Measurements from ENCODE around the gene SLC24A5.

GRCh38 chr15:48178648-48178931, 57.8 kb downstream of the SLC24A5 start:
- TF ChIP-seq, protein P1, sequence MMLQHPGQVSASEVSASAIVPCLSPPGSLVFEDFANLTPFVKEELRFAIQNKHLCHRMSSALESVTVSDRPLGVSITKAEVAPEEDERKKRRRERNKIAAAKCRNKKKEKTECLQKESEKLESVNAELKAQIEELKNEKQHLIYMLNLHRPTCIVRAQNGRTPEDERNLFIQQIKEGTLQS (IDR thresholded peaks at IDR 0.05), result no peak
- TF ChIP-seq CTCF (IDR thresholded peaks at IDR 0.05; ENCODE audit: low read depth, low read length, missing input control) (no peak), EGR1 (IDR thresholded peaks at IDR 0.05; ENCODE audit: low read depth in 2 of 2) (no peak), RAD21 (IDR thresholded peaks at IDR 0.05) (no peak), RXRA (IDR thresholded peaks at IDR 0.05) (no peak)
- TF ChIP-seq, protein P2, sequence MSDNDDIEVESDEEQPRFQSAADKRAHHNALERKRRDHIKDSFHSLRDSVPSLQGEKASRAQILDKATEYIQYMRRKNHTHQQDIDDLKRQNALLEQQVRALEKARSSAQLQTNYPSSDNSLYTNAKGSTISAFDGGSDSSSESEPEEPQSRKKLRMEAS (IDR thresholded peaks at IDR 0.05), result no peak
- TF ChIP-seq, protein P3, sequence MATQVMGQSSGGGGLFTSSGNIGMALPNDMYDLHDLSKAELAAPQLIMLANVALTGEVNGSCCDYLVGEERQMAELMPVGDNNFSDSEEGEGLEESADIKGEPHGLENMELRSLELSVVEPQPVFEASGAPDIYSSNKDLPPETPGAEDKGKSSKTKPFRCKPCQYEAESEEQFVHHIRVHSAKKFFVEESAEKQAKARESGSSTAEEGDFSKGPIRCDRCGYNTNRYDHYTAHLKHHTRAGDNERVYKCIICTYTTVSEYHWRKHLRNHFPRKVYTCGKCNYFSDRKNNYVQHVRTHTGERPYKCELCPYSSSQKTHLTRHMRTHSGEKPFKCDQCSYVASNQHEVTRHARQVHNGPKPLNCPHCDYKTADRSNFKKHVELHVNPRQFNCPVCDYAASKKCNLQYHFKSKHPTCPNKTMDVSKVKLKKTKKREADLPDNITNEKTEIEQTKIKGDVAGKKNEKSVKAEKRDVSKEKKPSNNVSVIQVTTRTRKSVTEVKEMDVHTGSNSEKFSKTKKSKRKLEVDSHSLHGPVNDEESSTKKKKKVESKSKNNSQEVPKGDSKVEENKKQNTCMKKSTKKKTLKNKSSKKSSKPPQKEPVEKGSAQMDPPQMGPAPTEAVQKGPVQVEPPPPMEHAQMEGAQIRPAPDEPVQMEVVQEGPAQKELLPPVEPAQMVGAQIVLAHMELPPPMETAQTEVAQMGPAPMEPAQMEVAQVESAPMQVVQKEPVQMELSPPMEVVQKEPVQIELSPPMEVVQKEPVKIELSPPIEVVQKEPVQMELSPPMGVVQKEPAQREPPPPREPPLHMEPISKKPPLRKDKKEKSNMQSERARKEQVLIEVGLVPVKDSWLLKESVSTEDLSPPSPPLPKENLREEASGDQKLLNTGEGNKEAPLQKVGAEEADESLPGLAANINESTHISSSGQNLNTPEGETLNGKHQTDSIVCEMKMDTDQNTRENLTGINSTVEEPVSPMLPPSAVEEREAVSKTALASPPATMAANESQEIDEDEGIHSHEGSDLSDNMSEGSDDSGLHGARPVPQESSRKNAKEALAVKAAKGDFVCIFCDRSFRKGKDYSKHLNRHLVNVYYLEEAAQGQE (IDR thresholded peaks at IDR 0.05), result no peak

Measured in liver (tissue), 3 donors.